ENCODE measurements around the gene SLAMF8.

Gene SLAMF8

DNA sequence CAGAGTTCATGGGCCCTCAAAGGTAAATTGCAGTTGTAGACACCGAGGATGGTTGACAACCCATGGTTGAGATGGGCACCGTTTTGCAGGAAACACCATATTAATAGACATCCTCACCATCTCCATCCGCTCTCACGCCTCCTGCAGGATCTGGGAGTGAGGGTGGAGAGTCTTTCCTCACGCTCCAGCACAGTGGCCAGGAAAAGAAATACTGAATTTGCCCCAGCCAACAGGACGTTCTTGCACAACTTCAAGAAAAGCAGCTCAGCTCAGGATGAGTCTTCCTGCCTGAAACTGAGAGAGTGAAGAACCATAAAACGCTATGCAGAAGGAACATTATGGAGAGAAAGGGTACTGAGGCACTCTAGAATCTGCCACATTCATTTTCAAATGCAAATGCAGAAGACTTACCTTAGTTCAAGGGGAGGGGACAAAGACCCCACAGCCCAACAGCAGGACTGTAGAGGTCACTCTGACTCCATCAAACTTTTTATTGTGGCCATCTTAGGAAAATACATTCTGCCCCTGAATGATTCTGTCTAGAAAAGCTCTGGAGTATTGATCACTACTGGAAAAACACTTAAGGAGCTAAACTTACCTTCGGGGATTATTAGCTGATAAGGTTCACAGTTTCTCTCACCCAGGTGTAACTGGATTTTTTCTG lies 9.3 kb downstream of the SLAMF8 start:
- H3K36me3 ChIP-seq (ENCODE audit: control insufficient read depth, low read length): no peaks in the 10 kb centered on the region

DNA sequence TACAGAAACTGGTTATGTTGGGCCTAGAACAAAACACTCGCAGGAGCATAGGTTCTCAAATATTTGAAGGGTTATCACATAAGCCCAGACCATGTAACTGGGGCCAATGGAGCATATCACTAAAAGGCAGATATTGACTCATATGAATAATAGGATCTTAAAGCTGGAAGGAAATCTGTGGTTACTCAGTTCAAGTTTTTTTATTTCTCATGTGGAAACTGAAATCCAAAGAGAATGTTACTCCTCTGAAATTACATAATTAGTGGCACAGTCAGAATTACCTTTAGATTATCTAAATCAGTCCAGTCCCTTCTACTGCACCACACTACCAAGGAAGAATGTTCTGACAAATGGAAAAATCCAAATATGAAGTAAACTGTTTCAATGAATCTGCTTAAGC lies 12.0 kb downstream of the SLAMF8 start:
- H3F3A ChIP-seq (ENCODE audit: control insufficient read depth, insufficient read depth): no peaks in the 10 kb centered on the region
- H3K4me1 ChIP-seq (ENCODE audit: control insufficient read depth, low read length): no peaks in the 10 kb centered on the region
- no peaks in the 10 kb centered on the region for H3K9me2 ChIP-seq (replicated peaks; ENCODE audit: control insufficient read depth, low read length)
- H3K27ac ChIP-seq (ENCODE audit: low read depth, low read length): no peak overlapping the region
- H3K79me2 ChIP-seq (ENCODE audit: control insufficient read depth, low read length): no peaks in the 10 kb centered on the region
- no peak overlapping the region for H3K4me3 ChIP-seq (ENCODE audit: low read length)
- TF ChIP-seq, protein P1, sequence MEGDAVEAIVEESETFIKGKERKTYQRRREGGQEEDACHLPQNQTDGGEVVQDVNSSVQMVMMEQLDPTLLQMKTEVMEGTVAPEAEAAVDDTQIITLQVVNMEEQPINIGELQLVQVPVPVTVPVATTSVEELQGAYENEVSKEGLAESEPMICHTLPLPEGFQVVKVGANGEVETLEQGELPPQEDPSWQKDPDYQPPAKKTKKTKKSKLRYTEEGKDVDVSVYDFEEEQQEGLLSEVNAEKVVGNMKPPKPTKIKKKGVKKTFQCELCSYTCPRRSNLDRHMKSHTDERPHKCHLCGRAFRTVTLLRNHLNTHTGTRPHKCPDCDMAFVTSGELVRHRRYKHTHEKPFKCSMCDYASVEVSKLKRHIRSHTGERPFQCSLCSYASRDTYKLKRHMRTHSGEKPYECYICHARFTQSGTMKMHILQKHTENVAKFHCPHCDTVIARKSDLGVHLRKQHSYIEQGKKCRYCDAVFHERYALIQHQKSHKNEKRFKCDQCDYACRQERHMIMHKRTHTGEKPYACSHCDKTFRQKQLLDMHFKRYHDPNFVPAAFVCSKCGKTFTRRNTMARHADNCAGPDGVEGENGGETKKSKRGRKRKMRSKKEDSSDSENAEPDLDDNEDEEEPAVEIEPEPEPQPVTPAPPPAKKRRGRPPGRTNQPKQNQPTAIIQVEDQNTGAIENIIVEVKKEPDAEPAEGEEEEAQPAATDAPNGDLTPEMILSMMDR (IDR thresholded peaks at IDR 0.05; ENCODE audit: low read depth, low read length, poor library complexity, severe bottlenecking): no peak
- H4K20me1 ChIP-seq (ENCODE audit: control insufficient read depth, insufficient read depth, low read depth, low read length): no peaks in the 10 kb centered on the region
- H3K27me3 ChIP-seq (ENCODE audit: control insufficient read depth, low read length): no peaks in the 10 kb centered on the region
- H3K36me3 ChIP-seq (ENCODE audit: control insufficient read depth, low read length): no peaks in the 10 kb centered on the region
- H3K9me3 ChIP-seq (ENCODE audit: control insufficient read depth, insufficient read depth, low read length): no peaks in the 10 kb centered on the region
- no peak overlapping the region for H3K4me2 ChIP-seq (ENCODE audit: low read length)

More for the DNA sequence above, 9.3 kb downstream of the SLAMF8 start:
- Histone ChIP-seq H3K27me3 (ENCODE audit: control insufficient read depth, low read length) (no peaks in the 10 kb centered on the region), H3K27ac (ENCODE audit: low read depth, low read length) (no peak overlapping the region), H3K4me3 (ENCODE audit: low read length) (no peak overlapping the region), H3K9me2 (replicated peaks; ENCODE audit: control insufficient read depth, low read length) (no peaks in the 10 kb centered on the region), H3K4me2 (ENCODE audit: low read length) (no peak overlapping the region), H3K4me1 (ENCODE audit: control insufficient read depth, low read length) (no peaks in the 10 kb centered on the region), H4K20me1 (ENCODE audit: control insufficient read depth, insufficient read depth, low read depth, low read length) (no peaks in the 10 kb centered on the region), H3F3A (ENCODE audit: control insufficient read depth, insufficient read depth) (no peaks in the 10 kb centered on the region), H3K9me3 (ENCODE audit: control insufficient read depth, insufficient read depth, low read length) (no peaks in the 10 kb centered on the region), H3K79me2 (ENCODE audit: control insufficient read depth, low read length) (no peaks in the 10 kb centered on the region)
- no peak for TF ChIP-seq EZH2phosphoT487 (IDR thresholded peaks at IDR 0.05; ENCODE audit: borderline replicate concordance, low read length)
- TF ChIP-seq, protein P1 (IDR thresholded peaks at IDR 0.05; ENCODE audit: low read depth, low read length, poor library complexity, severe bottlenecking): no peak

- H3K4me3 ChIP-seq (ENCODE audit: low read length): no peak overlapping the region
- H3K4me2 ChIP-seq (ENCODE audit: low read length): no peak overlapping the region
- no peak overlapping the region for H3K27ac ChIP-seq (ENCODE audit: low read depth, low read length)
Observed at GRCh38 chr1:159839116-159839849, 12.6 kb downstream of the SLAMF8 start.

More at GRCh38 chr1:159839116-159839849, 12.6 kb downstream of the SLAMF8 start:
- no peaks in the 10 kb centered on the region for H3K4me1 ChIP-seq (ENCODE audit: control insufficient read depth, low read length)
- no peaks in the 10 kb centered on the region for H3K9me3 ChIP-seq (ENCODE audit: control insufficient read depth, insufficient read depth, low read length)
- no peaks in the 10 kb centered on the region for H3K27me3 ChIP-seq (ENCODE audit: control insufficient read depth, low read length)
- H4K20me1 ChIP-seq (ENCODE audit: control insufficient read depth, insufficient read depth, low read depth, low read length): no peaks in the 10 kb centered on the region
- H3K36me3 ChIP-seq (ENCODE audit: control insufficient read depth, low read length): no peaks in the 10 kb centered on the region
- H3K79me2 ChIP-seq (ENCODE audit: control insufficient read depth, low read length): no peaks in the 10 kb centered on the region
- no peaks in the 10 kb centered on the region for H3F3A ChIP-seq (ENCODE audit: control insufficient read depth, insufficient read depth)
- H3K9me2 ChIP-seq (replicated peaks; ENCODE audit: control insufficient read depth, low read length): no peaks in the 10 kb centered on the region
- TF ChIP-seq, protein P1 (IDR thresholded peaks at IDR 0.05; ENCODE audit: low read depth, low read length, poor library complexity, severe bottlenecking): no peak
- no peak for TF ChIP-seq EZH2phosphoT487 (IDR thresholded peaks at IDR 0.05; ENCODE audit: borderline replicate concordance, low read length)
